ENCODE results near the gene CPXM1.

DNA sequence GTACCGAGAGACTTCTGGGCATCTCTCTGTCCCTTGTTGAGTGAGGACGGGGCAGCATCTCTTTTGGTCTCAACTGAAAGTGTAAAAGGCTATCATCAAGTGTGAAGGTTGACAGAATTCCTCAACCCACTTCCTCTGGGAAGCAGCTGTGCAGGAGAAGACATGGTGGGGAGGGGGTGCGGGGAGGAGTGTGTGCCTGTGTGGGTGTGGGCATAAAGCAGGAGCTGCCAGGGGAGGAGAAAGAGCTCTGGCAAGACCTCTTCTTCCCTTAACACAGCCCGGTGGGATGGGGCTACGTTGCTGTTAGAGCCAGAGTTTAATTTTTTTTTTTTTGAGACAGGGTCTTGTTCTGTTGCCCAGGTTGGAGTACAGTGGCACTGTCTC, 31.8 kb downstream of the CPXM1 start:
- TF ChIP-seq EP300 (IDR thresholded peaks at IDR 0.05) (no peak), POLR2A (IDR thresholded peaks at IDR 0.05) (no peak)
